ENCODE measurements around the gene ATP6AP1. TPM values are rescaled to one million over a fixed set of nuclear protein-coding genes. Genes with fewer than 3 reads are reported as not detected.

Gene ATP6AP1
- total and polyA plus RNA-seq, 9 of the 15 experiments (the other 6 are each of a cell fraction or from before 2014, with no cell fraction given): 8.3 to 90.5 (median 52.9) TPM

- DNase-seq (ENCODE audit: extremely low read depth in 1 of 4, low spot score in 3 of 4) (no peak), FAIRE-seq (no peak), ATAC-seq (no peak)
- Histone ChIP-seq H3K9ac (ENCODE audit: insufficient read depth in 1 of 2, low read depth in 2 of 2, low read length in 2 of 2) (peak overlapping the region in 1 of 2 experiments; percentile 97; a peak in 2 of 4 replicates), H2AFZ (ENCODE audit: low read depth, low read length) (no peak overlapping the region), H3K27ac (ENCODE audit: extremely low read depth, low read depth, low read length) (no peak overlapping the region), H3K9me1 (ENCODE audit: control insufficient read depth, insufficient read depth, low read length) (no peaks in the 10 kb centered on the region), H3K27me3 (ENCODE audit: control insufficient read depth in 2 of 2, insufficient read depth in 2 of 2, low read length in 2 of 2) (no peaks in the 10 kb centered on the region), H3K4me3 (no peak overlapping the region), H3K4me2 (ENCODE audit: insufficient read depth, low read length) (no peak overlapping the region), H4K20me1 (replicated peaks; ENCODE audit: control insufficient read depth, insufficient read depth, low read length) (no peaks in the 10 kb centered on the region), H3K79me2 (ENCODE audit: control insufficient read depth, insufficient read depth, low read length) (peaks cover 18% of the 10 kb centered on the region), H3K4me1 (replicated peaks in 1 of 2; ENCODE audit: control insufficient read depth in 2 of 2, insufficient read depth in 2 of 2, low read length in 2 of 2) (peaks cover 9 to 37% of the 10 kb centered on the region in 2 experiments; a peak in 4 of 5 replicates), H3K36me3 (ENCODE audit: control insufficient read depth, insufficient read depth, low read length) (peaks cover 66% of the 10 kb centered on the region; the same call in 2 of the 3 replicates), H3K9me3 (replicated peaks; ENCODE audit: control insufficient read depth, insufficient read depth, low read depth, low read length) (no peaks in the 10 kb centered on the region)
- WGBS (ENCODE audit: insufficient coverage, low coverage, missing lambda C conversion rate): 100% methylated on average over 8 of the region's 16 CpGs
- ChIA-PET POLR2A (interaction anchor here (0.6 to 1.7 kb wide), 4 partner anchors 10 to 43 kb away, joined by 3 to 10 read pairs (median 3); partner anchors contain the start of gene PLXNA3), CTCF (ENCODE audit: low intra/inter-chr PET ratio) (no interaction called here)
- intact Hi-C loops (cut with micrococcal nuclease) (no loop called here), in situ Hi-C loops (cut with MboI) (no loop called here)
- TF ChIP-seq OTX1 (CRISPR knock-in tag; IDR thresholded peaks at IDR 0.05) (no peak), RFX5 (IDR thresholded peaks at IDR 0.05; ENCODE audit: low read depth, low read length) (no peak), KHSRP (IDR thresholded peaks at IDR 0.05) (no peak), ZEB2 (IDR thresholded peaks at IDR 0.05) (no peak), ZNF217 (CRISPR knock-in tag; IDR thresholded peaks at IDR 0.05) (no peak), RAD21 (CRISPR knock-in tag; conservative IDR thresholded peaks at IDR 0.05 in 1 of 2, IDR thresholded peaks at IDR 0.05 in 1 of 2) (no peak)
- TF ChIP-seq, protein P1, sequence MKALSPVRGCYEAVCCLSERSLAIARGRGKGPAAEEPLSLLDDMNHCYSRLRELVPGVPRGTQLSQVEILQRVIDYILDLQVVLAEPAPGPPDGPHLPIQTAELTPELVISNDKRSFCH (CRISPR knock-in tag; IDR thresholded peaks at IDR 0.05): no peak
- TF ChIP-seq, protein P1 (tag; IDR thresholded peaks at IDR 0.05): no peak
- no TSS peak for BruUV-seq (replicated peaks)
These were observed 17.3 kb downstream of the ATP6AP1 start for GRCh38 chrX:154445776-154446175.

All from K562 (cell line).